Fibroblast of peridontal ligament (primary cell): ENCODE results near the gene CALML5.

Experiments used
- DNase-seq: peaks from one replicate; pipeline ENCODE4 v3.0.0-alpha.2; 2010; ENCODE audit errors: extremely low read depth

The CALML5 gene

DNA sequence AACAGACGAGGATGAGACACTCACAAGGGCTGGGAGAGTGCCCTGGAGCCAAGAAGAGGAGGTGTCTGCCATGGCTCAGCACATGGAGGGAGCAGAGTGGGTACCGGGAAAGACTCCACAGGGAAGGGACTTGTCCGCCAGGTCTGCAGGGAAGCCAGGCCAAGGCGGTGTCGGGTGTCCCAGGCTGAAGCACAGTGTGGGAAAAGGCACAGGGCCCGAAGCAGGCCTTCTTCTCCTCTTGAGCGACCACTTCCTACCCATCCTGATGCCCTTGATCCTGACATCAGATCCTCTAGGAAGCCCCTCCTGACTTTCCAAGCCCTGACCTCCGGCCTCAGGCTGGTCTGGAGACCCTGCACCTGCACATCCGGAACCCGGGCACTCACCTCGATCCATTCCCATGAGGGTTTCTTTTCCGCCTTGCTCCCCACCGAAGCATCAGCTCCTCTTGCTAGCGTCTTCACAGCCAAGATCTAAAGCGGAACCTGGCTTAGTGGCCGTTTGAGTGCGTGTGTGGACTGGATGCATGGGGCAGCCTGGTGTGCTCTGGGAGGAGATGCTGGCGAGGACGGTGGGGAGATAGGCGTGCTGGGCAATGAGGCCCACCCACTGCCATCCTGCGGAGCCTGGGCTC is 33.8 kb upstream of the CALML5 start:
- no peak for DNase-seq

DNA sequence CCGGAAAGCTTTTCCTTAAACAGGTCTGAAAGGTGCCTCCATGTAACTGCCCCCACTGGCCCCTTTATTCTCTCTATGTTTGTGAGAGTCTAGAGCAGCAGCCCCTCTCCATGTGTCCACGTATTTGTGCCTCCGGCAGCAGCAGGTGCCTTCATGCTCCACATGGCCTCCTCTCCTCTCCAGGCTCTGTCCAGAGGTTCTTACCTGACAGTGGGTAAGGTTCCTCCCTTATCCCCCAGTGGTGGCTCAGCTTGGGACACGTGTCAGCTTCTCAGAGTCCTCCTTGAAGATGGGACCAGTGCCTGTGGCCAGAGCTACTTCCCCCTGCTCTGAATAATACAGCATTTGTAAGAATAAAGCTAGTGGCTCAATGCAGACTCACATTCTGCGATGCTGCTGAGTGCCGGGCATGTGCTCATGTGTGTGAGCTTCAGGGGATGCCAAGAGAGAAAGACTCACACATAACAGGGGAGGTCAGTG is 33.3 kb upstream of the CALML5 start:
- no peak for DNase-seq

DNA sequence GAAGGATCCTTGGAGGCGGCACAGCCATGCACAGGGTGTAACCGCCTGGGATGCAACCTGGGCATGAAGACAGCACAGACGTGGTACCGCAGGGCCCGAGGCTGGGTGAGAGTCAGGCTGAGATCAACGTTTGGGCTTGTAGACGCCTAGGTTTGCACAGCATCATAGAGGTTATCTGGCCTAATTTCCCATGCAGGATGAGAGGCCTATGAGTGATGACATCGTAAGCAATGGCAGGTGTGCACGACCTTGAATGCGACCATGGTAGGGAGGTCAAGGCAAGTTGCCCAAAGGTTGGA is 32.9 kb upstream of the CALML5 start:
- DNase-seq: no peak

DNA sequence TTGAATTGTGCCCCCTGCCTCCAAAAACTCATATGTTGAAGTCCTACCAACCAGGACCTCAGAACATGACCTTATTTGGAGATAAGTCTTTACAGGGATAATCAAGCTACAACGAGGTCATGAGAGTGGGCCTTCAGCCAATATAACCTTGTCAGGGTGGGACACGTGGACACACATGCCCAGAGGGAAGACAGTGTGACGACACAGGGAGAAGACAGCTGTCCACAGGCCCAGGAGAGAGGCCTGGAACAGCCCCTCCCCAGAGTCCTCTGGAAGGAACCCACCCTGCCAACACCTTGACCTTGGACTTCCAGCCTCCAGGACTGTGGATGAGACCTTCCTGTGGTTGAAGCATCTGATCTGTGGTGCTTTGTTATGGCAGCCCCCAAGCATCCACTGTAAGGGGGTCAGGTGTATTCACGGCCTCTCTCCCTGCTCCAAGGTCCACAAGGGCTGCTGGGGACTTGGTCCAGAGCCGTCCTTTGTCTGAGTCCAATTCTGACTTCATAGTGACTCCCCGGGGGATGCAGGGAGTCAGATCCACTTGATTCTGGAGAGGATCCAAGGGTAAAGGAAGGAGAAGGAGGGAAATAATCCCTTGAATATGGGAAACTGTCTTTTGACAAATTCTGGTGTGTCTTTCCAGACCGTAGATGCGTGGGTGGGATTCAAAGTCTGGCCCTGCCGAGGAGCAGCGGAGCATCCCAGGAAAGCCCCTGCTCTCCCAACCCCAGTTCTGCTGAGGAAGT is 32.4 kb upstream of the CALML5 start:
- no peak for DNase-seq

DNA sequence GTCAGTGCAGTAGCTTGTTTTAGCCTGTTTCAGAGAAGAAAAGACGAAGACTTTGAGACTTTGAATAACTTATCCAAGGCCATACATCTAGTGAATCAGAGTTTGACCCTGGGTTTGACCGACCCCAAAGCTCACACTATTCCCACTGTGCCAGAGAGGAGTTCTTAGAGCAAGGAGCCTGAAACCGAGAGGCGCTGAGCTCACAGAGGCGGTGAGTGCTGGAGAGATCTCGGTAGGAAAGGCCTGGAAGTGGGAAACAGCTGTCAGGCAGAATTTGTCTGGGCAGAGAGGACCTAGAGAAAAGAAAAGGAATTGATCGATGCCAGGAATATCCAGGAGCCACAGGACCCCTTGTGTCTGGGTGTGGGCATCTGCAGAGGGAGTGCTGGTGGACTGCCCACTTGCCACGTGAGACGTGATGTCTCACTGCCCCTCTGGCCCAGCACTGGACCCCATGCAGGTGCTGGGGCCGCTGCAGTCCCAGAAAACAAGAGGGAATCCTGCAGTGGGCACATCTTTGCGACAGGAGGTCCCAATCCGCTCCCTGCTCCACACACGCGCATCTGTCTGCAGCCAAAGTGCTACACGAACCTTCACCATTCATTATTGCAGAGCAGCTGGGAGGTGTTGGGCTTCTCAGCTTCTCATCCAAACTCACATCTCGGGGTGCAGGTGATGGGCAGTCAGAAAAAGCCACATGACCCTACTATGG is 31.6 kb upstream of the CALML5 start:
- no peak for DNase-seq

DNA sequence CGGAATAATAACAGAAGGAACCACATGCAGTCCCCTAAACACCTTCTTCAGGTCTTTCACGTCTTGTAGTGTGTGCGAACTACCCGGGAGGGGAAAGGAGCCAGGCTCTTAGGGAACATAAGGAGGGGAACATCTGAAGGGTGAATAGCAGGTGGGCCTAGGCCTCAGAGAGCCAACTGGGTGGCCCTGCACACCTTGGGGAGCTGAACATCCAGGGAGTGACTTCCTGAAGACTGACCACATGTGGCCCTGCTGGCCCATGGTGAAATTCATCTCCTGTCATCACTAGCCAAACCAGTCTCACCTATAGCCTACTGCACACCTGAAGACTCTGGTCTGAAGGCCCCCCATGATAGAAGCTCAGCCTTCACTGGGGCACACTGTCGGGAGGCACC is 31.0 kb upstream of the CALML5 start:
- DNase-seq: no peak

DNA sequence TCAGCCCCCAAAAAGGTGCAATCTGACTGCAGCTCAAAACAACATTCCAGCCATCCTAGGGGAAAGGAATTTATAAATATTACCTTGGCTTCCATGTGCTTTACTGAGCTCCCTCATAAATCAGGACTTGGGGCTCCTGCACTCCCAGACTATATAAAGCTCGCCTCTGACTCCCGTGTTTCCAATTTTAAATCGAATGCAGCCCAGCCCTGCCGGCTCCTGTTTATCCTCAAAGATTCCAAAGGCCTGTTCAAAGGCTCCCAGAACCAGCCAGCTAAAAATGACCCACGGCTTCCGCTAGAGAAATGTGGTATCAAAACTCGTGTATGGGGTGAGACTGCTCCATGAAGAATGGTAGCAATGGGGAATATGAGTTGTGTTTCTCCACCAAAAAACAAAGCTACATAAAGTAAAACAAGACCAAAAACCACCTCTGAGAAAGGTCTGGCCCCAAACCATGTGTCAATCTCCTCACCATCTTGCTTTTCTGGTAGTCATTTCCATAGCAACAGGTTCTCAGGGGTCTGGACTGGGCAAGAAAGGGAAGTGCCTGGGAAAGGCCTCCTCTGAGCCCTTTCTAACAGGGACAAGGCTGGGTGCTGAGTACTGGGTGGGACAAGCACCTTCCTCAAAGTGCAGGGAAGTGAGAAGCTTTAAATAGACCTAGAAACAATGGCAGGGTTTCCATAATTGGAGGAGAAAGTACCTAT is 30.5 kb upstream of the CALML5 start:
- no peak for DNase-seq

DNA sequence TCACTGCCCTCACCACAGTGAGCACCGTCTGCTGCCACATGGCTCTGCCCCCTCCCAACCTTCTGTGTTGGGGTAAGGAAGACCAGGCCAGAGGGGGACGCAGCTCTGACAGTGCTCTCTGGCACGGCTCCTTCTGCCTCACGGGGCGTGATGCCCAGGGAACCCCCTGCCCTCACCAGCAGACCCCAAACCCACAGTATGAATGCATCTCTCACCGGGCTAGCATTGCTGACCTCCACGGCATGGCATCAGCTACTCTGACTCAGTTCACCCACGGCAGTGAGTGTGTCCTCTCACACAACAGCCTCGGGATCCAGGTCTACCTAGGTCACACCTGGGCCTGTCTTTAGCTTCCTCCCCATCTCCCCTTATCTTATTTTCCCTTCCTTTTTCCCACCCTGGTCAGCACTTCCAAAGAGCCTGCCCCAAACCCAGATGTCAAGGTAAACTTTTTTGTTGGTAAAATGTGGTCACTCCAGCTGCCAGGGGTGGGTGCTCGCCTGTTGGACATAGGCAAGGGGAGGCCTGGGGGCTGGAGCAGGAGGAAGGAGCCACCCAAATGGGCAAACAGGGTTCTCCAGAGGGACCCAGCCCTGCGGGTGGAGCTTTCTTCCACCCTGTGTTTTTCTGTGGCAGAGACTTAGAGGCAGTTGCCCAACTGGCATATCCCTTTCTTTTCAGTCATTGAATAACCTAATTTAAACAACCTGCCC is 29.8 kb upstream of the CALML5 start:
- no peak for DNase-seq

DNA sequence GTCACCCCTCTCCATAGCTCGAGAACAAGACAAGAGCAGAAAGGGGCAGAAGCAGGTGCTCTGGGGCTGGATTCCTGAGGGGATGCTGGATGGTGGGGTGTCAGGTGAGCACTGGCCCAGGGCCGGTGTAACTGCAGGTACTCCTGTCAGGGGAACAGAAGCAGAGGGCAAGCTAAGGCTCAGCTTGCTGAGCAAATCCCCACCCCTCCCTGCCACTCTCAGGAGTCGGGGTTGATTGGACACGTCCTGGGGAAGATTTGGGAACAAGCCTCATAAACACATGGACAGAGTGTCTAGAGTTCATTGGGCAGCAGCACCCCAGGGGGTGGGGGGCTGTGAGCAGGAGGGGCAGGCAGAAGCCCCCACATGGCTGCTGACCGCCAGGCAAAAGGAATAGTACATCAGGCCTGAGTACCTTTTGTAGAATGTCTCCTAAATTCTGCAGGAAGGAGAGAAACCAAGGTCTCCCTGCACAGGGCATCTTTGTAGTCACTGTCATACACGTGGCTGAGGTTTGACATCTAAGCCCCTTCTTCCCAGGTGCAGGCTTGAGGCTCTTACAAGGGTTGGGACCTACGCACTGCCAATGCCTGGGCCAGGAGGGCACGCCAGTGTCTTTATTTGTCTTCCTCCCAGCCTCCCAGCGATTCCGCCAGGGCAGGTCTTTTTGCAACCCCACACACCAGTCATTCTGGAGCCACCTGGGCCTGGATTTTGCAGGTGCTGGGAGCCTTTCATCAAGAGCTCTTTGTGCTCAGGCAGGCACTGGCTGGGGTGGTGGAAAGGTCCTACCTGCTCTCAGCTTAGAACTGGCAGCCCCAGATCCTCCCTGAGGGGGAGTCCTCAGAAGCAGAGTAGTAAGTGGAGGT is 28.2 kb upstream of the CALML5 start:
- DNase-seq: no peak

DNA sequence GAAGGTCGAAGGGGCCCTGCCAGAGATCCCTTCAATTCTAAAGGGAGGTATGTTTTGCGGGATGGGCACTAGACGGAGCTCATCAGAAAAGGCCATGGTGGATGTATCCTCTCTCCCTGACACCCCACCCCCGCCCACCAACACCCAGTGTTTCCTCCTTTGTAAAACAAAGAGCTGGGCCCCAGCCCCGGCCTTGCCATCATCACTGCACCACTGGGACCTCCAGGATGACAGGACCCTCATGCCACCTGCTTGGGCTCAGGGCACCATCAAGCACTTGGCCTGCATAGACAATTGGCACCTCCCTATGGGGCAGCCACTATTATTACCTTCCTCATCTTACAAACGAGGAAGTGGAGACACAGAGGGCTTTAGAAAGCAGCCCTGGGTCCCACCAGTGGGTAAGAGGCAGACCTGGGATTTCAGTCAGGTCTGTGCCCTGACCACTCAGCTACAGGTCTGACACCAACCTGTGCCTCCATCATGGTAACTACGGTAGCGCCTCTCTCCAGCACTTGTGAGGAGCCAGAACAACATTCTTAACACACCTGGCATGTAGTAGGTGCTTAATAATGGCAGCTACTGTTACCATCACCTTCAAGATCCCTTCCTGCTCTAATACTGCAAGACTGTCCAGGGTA is 27.4 kb upstream of the CALML5 start:
- DNase-seq: no peak

DNA sequence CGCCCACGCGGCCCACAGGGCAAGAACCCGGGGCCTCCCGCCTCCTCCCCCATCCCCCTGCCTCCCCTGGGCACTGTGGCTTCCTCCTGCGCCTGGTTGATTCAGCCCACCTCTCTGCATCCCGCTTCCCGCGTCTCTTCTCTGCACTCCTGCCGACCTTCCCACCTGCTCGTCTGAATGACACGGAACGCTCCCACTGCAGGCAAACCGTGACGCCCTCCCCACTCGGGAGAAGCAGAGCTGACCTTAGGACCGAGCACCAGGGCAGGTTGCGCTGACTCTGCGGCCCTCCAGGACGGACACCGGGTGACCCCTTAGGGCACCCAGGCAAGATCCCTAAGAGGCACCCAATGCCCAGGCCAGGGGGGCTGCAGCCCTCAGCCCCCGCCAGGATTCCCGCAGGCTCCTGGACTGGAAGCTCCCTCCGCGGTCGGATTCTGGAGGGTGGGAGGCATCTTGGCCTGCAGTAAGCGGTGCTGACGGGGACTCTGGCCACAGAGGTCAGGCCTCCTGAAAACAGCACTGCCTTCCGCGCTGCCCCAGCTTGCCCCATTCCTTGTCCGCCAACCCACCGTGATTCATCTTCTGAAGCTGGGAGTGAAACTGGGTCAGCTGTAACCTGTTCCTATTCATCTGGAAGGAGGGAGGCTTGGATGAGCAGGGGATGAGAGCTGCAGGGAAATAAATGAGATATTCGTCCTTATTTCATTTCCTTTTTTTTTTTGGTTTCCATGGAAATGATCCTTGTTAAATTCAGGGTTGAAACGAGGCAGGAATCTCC is 26.4 kb upstream of the CALML5 start:
- DNase-seq: no peak

DNA sequence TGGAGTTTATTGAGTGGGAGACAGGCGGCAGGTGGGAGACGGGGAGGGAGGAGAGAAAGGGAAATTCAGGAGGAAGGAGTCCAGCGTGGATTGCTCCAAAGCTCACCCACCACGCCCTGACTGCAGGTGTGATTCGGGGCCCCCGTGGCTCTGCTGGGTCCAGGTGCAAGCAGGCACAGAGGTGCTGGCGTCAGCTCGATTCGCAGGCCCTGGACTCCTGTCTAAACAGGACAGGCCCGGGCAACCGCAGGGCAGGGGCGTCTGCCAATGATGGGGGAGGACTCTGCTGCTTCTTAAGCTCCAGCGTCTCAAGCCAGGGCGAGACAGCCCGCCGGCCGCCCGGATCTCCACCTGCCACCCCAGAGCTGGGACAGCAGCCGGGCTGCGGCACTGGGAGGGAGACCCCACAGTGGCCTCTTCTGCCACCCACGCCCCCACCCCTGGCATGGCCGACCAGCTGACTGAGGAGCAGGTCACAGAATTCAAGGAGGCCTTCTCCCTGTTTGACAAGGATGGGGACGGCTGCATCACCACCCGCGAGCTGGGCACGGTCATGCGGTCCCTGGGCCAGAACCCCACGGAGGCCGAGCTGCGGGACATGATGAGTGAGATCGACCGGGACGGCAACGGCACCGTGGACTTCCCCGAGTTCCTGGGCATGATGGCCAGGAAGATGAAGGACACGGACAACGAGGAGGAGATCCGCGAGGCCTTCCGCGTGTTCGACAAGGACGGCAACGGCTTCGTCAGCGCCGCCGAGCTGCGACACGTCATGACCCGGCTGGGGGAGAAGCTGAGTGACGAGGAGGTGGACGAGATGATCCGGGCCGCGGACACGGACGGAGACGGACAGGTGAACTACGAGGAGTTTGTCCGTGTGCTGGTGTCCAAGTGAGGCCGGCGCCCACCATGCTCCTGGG is 25.5 kb upstream of the CALML5 start, which contains the start of gene CALML3:
Gene CALML3, plus strand, starts transcription at position 321 of the 920 bp plus-strand sequence. Its CDS starts 125 bp downstream, at position 446.
- no peak for DNase-seq

DNA sequence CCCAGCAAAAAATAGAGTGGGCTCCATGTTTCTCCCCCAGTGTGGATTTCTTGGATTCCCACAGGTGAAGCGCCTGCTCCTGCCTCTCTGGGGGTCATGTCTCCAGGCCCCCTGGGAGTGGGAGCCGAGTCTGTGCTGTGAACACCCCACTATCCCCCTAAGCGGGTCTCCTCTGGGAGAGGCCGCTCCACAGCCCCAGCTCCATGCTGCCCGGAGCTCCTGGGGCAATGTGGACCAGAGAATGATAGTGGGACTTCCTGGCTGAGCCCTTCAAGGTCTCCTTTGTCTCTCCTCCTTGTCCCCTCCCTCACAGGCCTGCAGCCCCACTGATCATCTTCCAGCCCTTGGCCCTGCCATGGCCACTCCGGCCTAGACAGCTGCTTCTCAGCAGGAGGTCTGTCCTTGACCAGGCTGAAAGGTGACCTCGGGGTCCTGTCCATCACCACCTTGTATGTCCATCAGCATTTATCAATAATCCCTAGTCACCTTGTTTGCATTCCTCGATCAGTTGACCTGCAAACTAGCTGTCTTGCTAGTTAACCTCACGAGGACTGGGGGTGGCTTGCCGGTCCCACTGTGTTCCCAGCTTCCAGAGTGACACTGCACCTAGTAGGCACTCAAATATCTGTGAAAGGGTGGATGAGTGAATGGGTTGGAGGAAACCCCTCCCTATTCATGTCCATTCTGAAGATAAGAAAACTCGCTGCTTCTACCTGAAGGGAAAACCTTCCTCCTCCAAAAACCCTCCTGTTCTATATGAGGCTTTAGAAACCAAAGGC is 24.6 kb upstream of the CALML5 start:
- no peak for DNase-seq

DNA sequence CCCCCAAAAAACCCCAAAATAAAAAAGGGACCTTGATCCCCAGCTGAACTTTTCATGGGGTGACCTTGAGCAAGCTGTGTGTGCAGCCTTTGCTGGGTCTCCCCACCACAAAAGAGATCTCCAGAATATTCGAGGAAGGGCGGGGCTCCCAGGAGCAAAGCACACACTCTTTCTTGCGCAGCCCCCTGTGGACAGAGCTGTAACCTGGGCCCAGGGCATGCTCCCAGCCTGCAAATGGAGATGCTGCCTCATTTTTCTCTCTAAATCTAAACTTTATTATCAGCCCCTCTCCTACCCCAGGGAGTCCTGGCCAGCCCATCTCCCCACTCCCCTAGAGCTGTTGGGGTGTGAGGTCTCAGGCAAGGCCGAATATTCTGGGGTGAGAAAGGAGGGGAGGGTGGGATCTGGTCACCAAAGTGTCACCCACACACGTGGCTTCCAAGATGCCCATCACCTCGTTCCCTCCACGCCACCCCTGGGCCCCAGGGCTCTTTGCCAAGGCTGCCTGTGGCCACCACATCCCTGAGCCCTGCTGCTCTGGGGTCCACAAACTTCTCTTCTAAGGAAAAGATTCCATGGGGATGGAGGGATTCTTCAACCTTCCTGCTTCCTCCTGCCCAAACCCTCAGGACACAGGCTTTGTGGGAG is 23.7 kb upstream of the CALML5 start:
- no peak for DNase-seq

DNA sequence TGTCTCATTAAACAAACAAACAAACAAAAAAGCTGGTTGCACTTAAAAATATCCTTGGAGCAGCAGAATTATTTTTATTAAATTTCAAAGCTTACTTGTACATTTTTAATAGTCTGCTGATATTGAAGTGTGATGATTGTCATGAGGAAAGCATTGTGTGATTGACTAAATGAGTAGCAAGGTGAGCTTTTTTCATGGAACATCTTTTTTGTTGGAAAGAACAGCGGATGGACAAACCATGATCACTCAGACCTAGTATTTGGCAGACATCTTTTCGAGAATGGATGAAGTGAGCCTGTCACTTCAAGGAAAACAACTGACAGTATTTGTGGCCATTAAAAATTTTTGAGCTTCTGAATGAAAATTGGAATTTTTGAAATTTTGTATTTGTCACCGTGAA is 19.7 kb upstream of the CALML5 start:
- no peak for DNase-seq

DNA sequence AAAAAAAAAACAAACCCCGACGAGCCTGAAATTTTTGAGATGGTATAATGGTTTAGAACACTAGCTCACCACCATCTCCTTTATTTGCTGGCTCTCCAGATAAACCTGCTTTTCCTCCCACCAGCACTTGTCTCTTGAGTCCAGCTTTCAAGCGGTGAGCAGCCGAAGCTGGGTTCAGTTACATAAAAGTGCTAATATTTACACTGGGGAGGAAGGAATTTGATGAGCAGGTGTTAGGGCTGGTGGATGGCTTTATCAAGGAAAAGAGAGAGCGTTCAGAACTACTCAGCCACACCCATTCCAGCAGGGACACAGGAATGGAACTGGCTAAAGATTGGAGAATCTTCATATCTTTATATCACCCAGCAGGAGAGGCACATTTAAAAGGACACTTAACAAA is 18.8 kb upstream of the CALML5 start:
- DNase-seq: no peak

DNA sequence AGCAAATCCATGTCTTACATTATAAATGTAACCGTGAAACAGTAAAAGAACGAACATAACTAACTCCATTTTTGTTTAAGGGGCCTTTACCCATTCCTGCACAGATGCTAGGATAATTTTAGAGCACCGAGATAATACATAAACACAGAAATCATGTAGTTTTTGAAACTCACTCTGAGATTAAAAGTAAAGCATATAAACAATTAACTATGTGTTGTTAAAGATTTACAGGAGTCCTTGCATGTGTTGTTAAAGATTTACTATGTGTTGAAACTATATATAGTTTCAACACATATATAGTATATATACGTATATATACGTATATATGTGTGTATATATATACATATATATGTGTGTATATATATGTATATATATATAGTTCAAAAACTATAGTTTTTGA is 18.2 kb upstream of the CALML5 start:
- DNase-seq: no peak
